Measurements from ENCODE around the gene SERPIND1.
"Not testable (repeated sequence)": the region's sequence is repeated elsewhere in the genome, so short reads cannot be mapped to it uniquely, and the experiment has no call there.

The SERPIND1 gene

DNA sequence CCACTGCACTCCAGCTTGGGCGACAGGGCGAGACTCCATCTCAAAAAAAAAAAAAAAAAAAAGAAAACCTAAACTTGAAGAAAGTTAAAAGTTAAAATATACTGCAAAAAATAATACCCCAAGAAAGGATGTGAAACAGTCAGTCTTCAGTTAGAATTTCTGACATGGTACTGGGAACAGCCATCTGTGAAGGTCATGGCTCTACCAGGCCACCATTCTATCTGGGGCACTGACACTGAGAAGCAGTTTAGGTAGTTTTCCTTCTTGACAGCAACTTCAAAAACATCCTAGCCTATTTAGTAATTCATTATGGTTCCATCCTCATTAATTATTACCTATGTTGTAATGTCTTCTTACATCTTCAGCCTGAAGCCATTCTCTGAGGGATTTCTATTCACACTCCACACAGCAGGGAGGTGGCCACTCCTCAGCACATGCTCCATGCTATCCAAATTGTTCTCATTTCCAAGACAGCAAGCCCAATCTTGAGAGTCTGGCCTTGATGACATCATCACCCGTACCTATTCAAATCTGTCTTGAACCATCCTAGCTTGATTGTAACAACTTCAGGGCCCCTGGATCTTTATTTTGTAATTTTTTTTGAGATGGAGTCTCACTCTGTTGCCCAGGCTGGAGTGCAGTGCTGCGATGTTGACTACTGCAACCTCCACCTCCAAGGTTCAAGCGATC, 38.2 kb downstream of the SERPIND1 start:
- no peak overlapping the region for H3K4me3 ChIP-seq (ENCODE audit: low read depth, low read length)
- TF ChIP-seq, protein P1, sequence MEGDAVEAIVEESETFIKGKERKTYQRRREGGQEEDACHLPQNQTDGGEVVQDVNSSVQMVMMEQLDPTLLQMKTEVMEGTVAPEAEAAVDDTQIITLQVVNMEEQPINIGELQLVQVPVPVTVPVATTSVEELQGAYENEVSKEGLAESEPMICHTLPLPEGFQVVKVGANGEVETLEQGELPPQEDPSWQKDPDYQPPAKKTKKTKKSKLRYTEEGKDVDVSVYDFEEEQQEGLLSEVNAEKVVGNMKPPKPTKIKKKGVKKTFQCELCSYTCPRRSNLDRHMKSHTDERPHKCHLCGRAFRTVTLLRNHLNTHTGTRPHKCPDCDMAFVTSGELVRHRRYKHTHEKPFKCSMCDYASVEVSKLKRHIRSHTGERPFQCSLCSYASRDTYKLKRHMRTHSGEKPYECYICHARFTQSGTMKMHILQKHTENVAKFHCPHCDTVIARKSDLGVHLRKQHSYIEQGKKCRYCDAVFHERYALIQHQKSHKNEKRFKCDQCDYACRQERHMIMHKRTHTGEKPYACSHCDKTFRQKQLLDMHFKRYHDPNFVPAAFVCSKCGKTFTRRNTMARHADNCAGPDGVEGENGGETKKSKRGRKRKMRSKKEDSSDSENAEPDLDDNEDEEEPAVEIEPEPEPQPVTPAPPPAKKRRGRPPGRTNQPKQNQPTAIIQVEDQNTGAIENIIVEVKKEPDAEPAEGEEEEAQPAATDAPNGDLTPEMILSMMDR (IDR thresholded peaks at IDR 0.05; ENCODE audit: borderline replicate concordance, insufficient read depth, low read depth, low read length) = no peak

DNA sequence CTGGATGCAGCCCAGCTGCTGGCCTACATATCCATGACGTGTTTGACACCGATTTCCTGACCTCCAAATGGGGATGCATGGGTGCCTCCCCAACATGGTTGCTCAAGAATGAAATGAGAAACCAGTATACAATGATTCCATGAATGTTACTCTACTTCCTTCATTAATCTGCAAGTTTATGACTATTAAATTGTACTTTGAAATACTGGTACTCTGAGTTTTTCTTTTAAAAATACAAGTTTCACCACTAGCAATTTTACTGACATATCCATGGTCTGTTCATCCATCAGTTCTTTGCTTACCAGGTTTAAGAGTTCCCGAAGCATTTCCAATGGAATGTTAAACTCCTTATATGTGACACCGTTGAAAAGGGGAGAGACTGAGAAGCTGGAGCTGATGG, 39.1 kb downstream of the SERPIND1 start:
- TF ChIP-seq, protein P1 (IDR thresholded peaks at IDR 0.05; ENCODE audit: borderline replicate concordance, insufficient read depth, low read depth, low read length) = no peak
- no peak overlapping the region for H3K4me3 ChIP-seq (ENCODE audit: low read depth, low read length)

DNA sequence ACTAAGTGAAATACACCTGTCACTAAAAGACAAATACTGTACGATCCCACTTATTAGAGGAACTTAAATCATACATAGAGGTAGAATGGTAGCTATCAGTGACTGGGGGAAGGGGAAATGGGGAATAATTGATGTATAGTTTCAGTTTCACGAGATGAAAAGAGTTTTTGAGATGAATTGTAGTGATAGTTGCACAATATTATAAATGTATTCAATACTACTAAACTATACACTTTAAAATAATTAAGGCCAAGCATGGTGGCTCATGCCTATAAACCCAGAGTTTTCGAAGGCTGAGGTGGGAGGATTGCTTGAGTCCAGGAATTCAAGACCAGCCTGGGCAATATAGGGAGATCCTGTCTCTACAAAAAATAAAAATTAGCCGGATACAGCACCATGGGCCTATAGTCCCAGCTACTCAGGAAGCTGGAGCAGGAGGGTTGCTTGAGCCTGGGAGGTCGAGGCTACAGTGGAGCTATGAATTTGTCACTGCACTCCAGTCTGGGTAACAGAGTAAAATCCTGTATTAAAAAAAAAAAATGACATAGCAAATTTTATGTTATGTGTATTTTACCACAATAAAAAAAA, 40.4 kb downstream of the SERPIND1 start:
- TF ChIP-seq, protein P1 (IDR thresholded peaks at IDR 0.05; ENCODE audit: borderline replicate concordance, insufficient read depth, low read depth, low read length) = no peak
- H3K4me3 ChIP-seq (ENCODE audit: low read depth, low read length) = no peak overlapping the region

DNA sequence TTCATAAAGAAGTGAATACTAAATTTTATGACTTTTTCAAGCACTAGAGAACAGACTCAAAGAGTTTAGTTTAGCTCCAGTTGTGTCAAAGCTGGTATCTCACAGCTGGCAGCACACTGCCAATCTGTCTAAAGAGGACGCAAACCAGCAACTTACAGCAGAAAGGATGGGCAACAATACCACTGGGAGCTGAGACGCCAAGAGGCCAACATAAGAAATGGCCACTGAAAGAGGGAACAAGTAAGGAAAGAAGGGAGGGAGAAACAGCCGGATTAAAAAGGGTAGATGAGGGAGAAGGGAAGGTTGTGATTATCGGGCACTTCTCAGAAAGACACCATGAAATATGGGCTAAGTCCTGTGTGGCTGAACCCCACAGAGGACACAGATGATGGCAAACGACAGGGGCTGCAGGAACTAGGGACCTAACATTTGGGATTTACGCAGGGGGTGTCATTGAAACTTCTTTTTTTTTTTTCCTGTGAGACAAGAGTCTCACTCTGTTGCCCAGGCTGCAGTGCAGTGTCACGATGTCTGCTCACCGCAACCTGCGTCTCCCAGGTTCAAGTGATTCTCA, 41.7 kb downstream of the SERPIND1 start:
- no peak overlapping the region for H3K4me3 ChIP-seq (ENCODE audit: low read depth, low read length)
- TF ChIP-seq, protein P1 (IDR thresholded peaks at IDR 0.05; ENCODE audit: borderline replicate concordance, insufficient read depth, low read depth, low read length) = no peak

DNA sequence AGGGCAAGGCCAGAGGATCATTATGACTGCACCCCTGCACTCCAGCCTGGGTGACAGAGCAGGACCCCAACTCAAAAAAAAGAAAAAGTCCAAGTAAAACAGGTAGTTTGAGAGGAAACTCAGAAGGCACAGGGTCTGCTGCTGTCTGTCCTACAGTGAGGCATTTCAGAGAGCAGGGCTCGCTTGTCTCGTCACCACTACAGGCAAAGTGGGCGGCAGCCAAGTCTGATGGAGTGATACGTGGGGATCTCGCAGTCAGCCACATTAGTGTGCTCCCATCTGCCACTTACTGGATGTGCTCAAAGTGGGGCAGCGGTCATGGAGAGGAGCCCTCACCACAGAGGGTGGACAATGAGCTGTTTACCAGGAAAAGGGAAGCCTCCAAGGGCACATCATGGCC, 42.6 kb downstream of the SERPIND1 start:
- no peak overlapping the region for H3K4me3 ChIP-seq (ENCODE audit: low read depth, low read length)
- TF ChIP-seq, protein P1 (IDR thresholded peaks at IDR 0.05; ENCODE audit: borderline replicate concordance, insufficient read depth, low read depth, low read length) = no peak

DNA sequence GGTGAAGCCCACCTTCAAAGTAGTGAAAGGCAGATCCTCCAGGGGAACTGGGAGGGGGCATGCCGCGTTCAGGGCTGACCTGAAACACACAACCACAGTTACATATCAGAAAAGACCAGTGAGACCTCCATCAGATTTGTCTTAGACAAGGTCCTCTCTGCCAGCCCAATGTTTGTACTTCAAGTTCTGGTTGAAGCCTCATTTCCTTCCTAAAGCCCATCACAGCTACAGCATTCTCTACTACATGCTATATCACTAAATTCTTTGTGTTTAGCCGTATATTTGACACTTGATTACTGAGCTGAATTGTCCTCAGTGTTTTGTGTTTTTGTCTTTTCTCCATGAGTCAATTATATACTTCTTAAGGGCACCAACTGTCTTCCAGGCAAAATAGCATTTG, 44.6 kb downstream of the SERPIND1 start:
- H3K4me3 ChIP-seq (ENCODE audit: low read depth, low read length) = no peak overlapping the region
- TF ChIP-seq, protein P1 (IDR thresholded peaks at IDR 0.05; ENCODE audit: borderline replicate concordance, insufficient read depth, low read depth, low read length) = no peak

DNA sequence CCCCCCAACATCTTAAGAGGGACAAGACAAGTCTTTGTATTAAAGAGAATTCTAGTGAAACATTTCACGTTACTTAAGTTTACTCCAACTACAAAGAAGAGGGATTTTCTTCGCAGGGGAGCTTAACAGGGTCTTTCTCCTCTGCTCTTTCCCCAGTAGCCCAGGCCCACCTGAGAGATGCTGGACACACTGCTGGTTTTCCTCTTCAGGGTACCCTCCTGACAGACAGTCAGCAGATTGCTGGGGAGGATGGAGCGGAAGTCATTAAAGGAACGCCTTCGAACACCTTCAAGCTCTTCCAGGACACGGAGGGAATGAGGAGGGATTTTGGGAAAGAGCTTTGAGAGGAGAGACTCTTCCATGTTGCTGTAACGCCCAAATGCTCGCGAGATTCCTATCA, 45.6 kb downstream of the SERPIND1 start:
- TF ChIP-seq, protein P1 (IDR thresholded peaks at IDR 0.05; ENCODE audit: borderline replicate concordance, insufficient read depth, low read depth, low read length) = no peak
- no peak overlapping the region for H3K4me3 ChIP-seq (ENCODE audit: low read depth, low read length)

DNA sequence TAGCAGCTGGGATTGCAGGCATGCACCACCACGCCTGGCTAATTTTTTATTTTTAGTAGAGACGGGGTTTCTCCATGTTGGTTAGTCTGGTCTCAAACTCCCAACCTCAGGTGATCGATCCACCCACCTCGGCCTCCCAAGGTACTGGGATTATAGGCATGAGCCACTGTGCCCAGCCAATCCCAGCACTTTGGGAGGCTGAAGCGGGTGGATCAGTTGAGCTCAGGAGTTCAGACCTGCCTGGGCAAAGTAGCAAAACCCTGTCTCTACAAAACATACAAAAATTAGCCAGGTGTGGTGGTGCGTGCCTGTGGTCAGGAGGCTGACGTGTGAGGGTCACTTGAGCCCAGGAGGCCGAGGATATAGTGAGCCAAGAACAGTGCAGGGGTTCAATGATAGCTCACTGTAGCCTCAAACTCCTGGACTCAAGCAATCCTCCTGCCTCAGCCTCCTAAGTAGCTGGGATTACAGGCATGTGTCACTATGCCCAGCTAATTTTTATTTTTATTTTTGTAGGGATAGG, 47.9 kb downstream of the SERPIND1 start:
- not testable (repeated sequence) for H3K4me3 ChIP-seq (ENCODE audit: low read depth, low read length)
